ENCODE results near the gene PARD6B. TPM values are rescaled to one million over a fixed set of nuclear protein-coding genes. Genes with fewer than 3 reads are reported as not detected.
A peak's percentile ranks its signal among the peaks of the same experiment; 100 is the strongest.
"Not testable (repeated sequence)": the region's sequence is repeated elsewhere in the genome, so short reads cannot be mapped to it uniquely, and the experiment has no call there.

PARD6B gene
- total and polyA plus RNA-seq, 2 of the 13 experiments (the other 11 are each of a cell fraction or from before 2014, with no cell fraction given): 6.9 to 22.2 TPM

GRCh38 chr20:50695135-50695872 is 36.1 kb upstream of the PARD6B start:
- ATAC-seq: peak; percentile 28; the same call in 2 of the 3 replicates
- Histone ChIP-seq H3K9me3 (ENCODE audit: low read length) (no peaks in the 10 kb centered on the region), H4K20me1 (ENCODE audit: insufficient read depth, low read length) (no peaks in the 10 kb centered on the region), H3K27me3 (ENCODE audit: control insufficient read depth in 1 of 2, insufficient read depth in 2 of 2, low read length in 2 of 2) (peaks cover 18 to 45% of the 10 kb centered on the region in 2 experiments), H3K79me2 (ENCODE audit: insufficient read depth, low read length) (no peaks in the 10 kb centered on the region), H3K36me3 (replicated peaks in 1 of 2; ENCODE audit: control insufficient read depth in 1 of 2, insufficient read depth in 2 of 2, low read length in 2 of 2) (no peaks in the 10 kb centered on the region), H3K4me2 (ENCODE audit: low read depth, low read length) (peak overlapping the region; percentile 12), H2AFZ (ENCODE audit: low read length) (no peak overlapping the region), H3K27ac (ENCODE audit: extremely low read length, insufficient read depth, low read length) (no peak overlapping the region), H3K9ac (ENCODE audit: insufficient read depth, low read depth, low read length) (no peak overlapping the region), H3K4me3 (replicated peaks in 1 of 3; ENCODE audit: insufficient read depth in 1 of 3, low read depth in 2 of 3, low read length in 3 of 3) (no peak overlapping the region), H3K4me1 (ENCODE audit: insufficient read depth, low read length) (peaks cover 40% of the 10 kb centered on the region)
- no peak for FAIRE-seq
- WGBS (ENCODE audit: low lambda C conversion rate): 1% methylated on average over 9 of the region's 9 CpGs
- DNase-seq (ENCODE audit: low spot score): no peak
- in situ Hi-C loops (cut with HindIII; ENCODE audit: extremely low pct_ligation_motif_present, low pct_unique_long_range_greater_than_20kb) (no loop called here), intact Hi-C loops (cut with micrococcal nuclease; ENCODE audit: unreplicated experiment) (no loop called here)
- ChIA-PET POLR2A (interaction anchor here (1.3 kb wide), 1 partner anchor 15 kb away, joined by 4 read pairs; no protein-coding TSS in a partner anchor), CTCF (ENCODE audit: low intra/inter-chr PET ratio, low total read pairs) (no interaction called here)
- TF ChIP-seq HNF4G (IDR thresholded peaks at IDR 0.05; ENCODE audit: borderline replicate concordance, low read depth, low read length): no peak
- TF ChIP-seq HNF4G (CRISPR knock-in tag; IDR thresholded peaks at IDR 0.05; ENCODE audit: borderline replicate concordance, low read depth): no peak
- TF ChIP-seq ZNF850 (CRISPR knock-in tag; conservative IDR thresholded peaks at IDR 0.05): 0 out of 2 replicates have a peak, but pooled peaks have one; percentile 39
- no peak for TF ChIP-seq NFATC3 (CRISPR knock-in tag; IDR thresholded peaks at IDR 0.05)
- TF ChIP-seq XRCC5 (optimal IDR thresholded peaks at IDR 0.05; ENCODE audit: low read length): peak; percentile 15
- 0 out of 2 replicates have a peak, but pooled peaks have one; percentile 41 for TF ChIP-seq ZFP82 (CRISPR knock-in tag; IDR thresholded peaks at IDR 0.05; ENCODE audit: borderline replicate concordance)
- TF ChIP-seq SMARCE1 (IDR thresholded peaks at IDR 0.05; ENCODE audit: borderline replicate concordance): 0 out of 2 replicates have a peak, but pooled peaks have one; percentile 30
- TF ChIP-seq RAD21 (CRISPR knock-in tag; IDR thresholded peaks at IDR 0.05): no peak
- no TSS peak for BruUV-seq (replicated peaks)

- H3K27ac ChIP-seq (ENCODE audit: extremely low read length, insufficient read depth, low read length); H3K9ac ChIP-seq (ENCODE audit: insufficient read depth, low read depth, low read length); DNase-seq (ENCODE audit: low spot score); H2AFZ ChIP-seq (ENCODE audit: low read length); H3K4me2 ChIP-seq (ENCODE audit: low read depth, low read length); FAIRE-seq; BruUV-seq (replicated peaks); H3K79me2 ChIP-seq (ENCODE audit: insufficient read depth, low read length); in situ Hi-C loops (cut with HindIII; ENCODE audit: extremely low pct_ligation_motif_present, low pct_unique_long_range_greater_than_20kb); H3K4me3 ChIP-seq (replicated peaks in 1 of 3; ENCODE audit: insufficient read depth in 1 of 3, low read depth in 2 of 3, low read length in 3 of 3); H3K9me3 ChIP-seq (ENCODE audit: low read length); POLR2A ChIA-PET; CTCF ChIA-PET (ENCODE audit: low intra/inter-chr PET ratio, low total read pairs); H3K36me3 ChIP-seq (replicated peaks in 1 of 2; ENCODE audit: control insufficient read depth in 1 of 2, insufficient read depth in 2 of 2, low read length in 2 of 2); ATAC-seq; H4K20me1 ChIP-seq (ENCODE audit: insufficient read depth, low read length); intact Hi-C loops (cut with micrococcal nuclease; ENCODE audit: unreplicated experiment): not testable (repeated sequence)
- WGBS (ENCODE audit: low lambda C conversion rate): 67% methylated on average over 7 of the region's 7 CpGs
- TF ChIP-seq ZNF121 (CRISPR knock-in tag; IDR thresholded peaks at IDR 0.05): 0 out of 2 replicates have a peak, but pooled peaks have one; percentile 56
- Histone ChIP-seq H3K27me3 (ENCODE audit: control insufficient read depth in 1 of 2, insufficient read depth in 2 of 2, low read length in 2 of 2) (peaks cover 5 to 26% of the 10 kb centered on the region in 2 experiments; a peak in 4 of 5 replicates), H3K4me1 (ENCODE audit: insufficient read depth, low read length) (peaks cover 38% of the 10 kb centered on the region)
Measured at GRCh38 chr20:50698255-50698654, 33.1 kb upstream of the PARD6B start.

Measured in HepG2 (cell line).